ENCODE measurements around the gene HSPA5. TPM values are rescaled to one million over a fixed set of nuclear protein-coding genes. Genes with fewer than 3 reads are reported as not detected.
A peak's percentile ranks its signal among the peaks of the same experiment; 100 is the strongest.
"Not testable (repeated sequence)": the region's sequence is repeated elsewhere in the genome, so short reads cannot be mapped to it uniquely, and the experiment has no call there.

The HSPA5 gene
- total and polyA plus RNA-seq, 4 donors: 122 to 431 (median 263) TPM

GRCh38 chr9:125238915-125239446, 2.2 kb downstream of the HSPA5 start:
- no peak for TF ChIP-seq CTCF (IDR thresholded peaks at IDR 0.05; ENCODE audit: control extremely low read depth, extremely low read depth)
- H3K4me1 ChIP-seq (ENCODE audit: control insufficient read depth in 5 of 5, insufficient read depth in 5 of 5, low read length in 5 of 5): peaks cover 0 to 45% (median 12%) of the 10 kb centered on the region in 5 donors
- ATAC-seq (ENCODE audit: insufficient read depth, low FRiP score) (no peak), DNase-seq (no peak)
- H3K27me3 ChIP-seq (ENCODE audit: control insufficient read depth in 3 of 3, insufficient read depth in 3 of 3, low read length in 2 of 3): no peaks in the 10 kb centered on the region
- no peaks in the 10 kb centered on the region for H3K9me3 ChIP-seq (ENCODE audit: control insufficient read depth in 4 of 4, insufficient read depth in 3 of 4, low read length in 3 of 4)
- peak overlapping the region in 1 of 2 donors; percentile 23 for H3K9ac ChIP-seq (ENCODE audit: insufficient read depth in 1 of 2, low read length in 2 of 2)
- H3K36me3 ChIP-seq (ENCODE audit: control insufficient read depth in 4 of 4, insufficient read depth in 4 of 4, low read length in 4 of 4): peaks cover 21 to 50% (median 40%) of the 10 kb centered on the region in 4 donors
- 71% methylated on average over 14 of the region's 14 CpGs for WGBS, 2 donors
- H3K27ac ChIP-seq (ENCODE audit: low read depth in 1 of 2, low read length in 1 of 2): no peak overlapping the region
- H3K4me3 ChIP-seq: peak overlapping the region; percentile 28

GRCh38 chr9:125238127-125238914, 2.8 kb downstream of the HSPA5 start:
- WGBS, 2 donors: 80 to 81% methylated on average over 7 of the region's 7 CpGs
- ATAC-seq (ENCODE audit: insufficient read depth, low FRiP score): no peak
- Histone ChIP-seq H3K4me1 (ENCODE audit: control insufficient read depth in 5 of 5, insufficient read depth in 5 of 5, low read length in 5 of 5) (peaks cover 0 to 45% (median 12%) of the 10 kb centered on the region in 5 donors), H3K9ac (ENCODE audit: insufficient read depth in 1 of 2, low read length in 2 of 2) (peak overlapping the region in 1 of 2 donors; percentile 15), H3K4me3 (peak overlapping the region; percentile 23), H3K36me3 (ENCODE audit: control insufficient read depth in 4 of 4, insufficient read depth in 4 of 4, low read length in 4 of 4) (peaks cover 24 to 50% (median 41%) of the 10 kb centered on the region in 4 donors), H3K9me3 (ENCODE audit: control insufficient read depth in 4 of 4, insufficient read depth in 3 of 4, low read length in 3 of 4) (no peaks in the 10 kb centered on the region), H3K27ac (ENCODE audit: low read depth in 1 of 2, low read length in 1 of 2) (no peak overlapping the region), H3K27me3 (ENCODE audit: control insufficient read depth in 3 of 3, insufficient read depth in 3 of 3, low read length in 2 of 3) (no peaks in the 10 kb centered on the region)
- no peak for TF ChIP-seq CTCF (IDR thresholded peaks at IDR 0.05; ENCODE audit: control extremely low read depth, extremely low read depth)
- no peak for DNase-seq

GRCh38 chr9:125236520-125237159, 4.5 kb downstream of the HSPA5 start:
- WGBS, 2 donors: 73 to 76% methylated on average over 5 of the region's 5 CpGs
- not testable (repeated sequence) for H3K27me3 ChIP-seq (ENCODE audit: control insufficient read depth in 3 of 3, insufficient read depth in 3 of 3, low read length in 2 of 3); DNase-seq; H3K4me3 ChIP-seq; H3K27ac ChIP-seq (ENCODE audit: low read depth in 1 of 2, low read length in 1 of 2); H3K9ac ChIP-seq (ENCODE audit: insufficient read depth in 1 of 2, low read length in 2 of 2); ATAC-seq (ENCODE audit: insufficient read depth, low FRiP score); H3K9me3 ChIP-seq (ENCODE audit: control insufficient read depth in 4 of 4, insufficient read depth in 3 of 4, low read length in 3 of 4)
- Histone ChIP-seq H3K36me3 (ENCODE audit: control insufficient read depth in 4 of 4, insufficient read depth in 4 of 4, low read length in 4 of 4) (peaks cover 28 to 53% (median 42%) of the 10 kb centered on the region in 4 donors), H3K4me1 (ENCODE audit: control insufficient read depth in 5 of 5, insufficient read depth in 5 of 5, low read length in 5 of 5) (peaks cover 0 to 39% (median 14%) of the 10 kb centered on the region in 5 donors)
